K562 (cell line): ENCODE data around the gene PRODH2. TPM values are rescaled to one million over a fixed set of nuclear protein-coding genes. Genes with fewer than 3 reads are reported as not detected.

Experiments
- BCOR ChIP-seq: fragments of 450-650 bp; IDR thresholded peaks from 2 replicates; pipeline ENCODE4 v1.6.1; 2016
- C11orf30 ChIP-seq: fragments of 450-650 bp; IDR thresholded peaks from 2 replicates; pipeline ENCODE4 v1.6.1; 2016; ENCODE audit warnings: low read depth, mild to moderate bottlenecking
- HNRNPL ChIP-seq: fragments of 200-400 bp; formaldehyde crosslinking; IDR thresholded peaks from 2 replicates; pipeline ENCODE4 v1.6.1; 2017; ENCODE audit warnings: low read depth, mild to moderate bottlenecking, low read length
- KAT7 ChIP-seq: sonication (generic); formaldehyde crosslinking; IDR thresholded peaks from 2 replicates; pipeline ENCODE4 v1.8.0; 2022; ENCODE audit warnings: missing genetic modification reagents, mild to moderate bottlenecking, borderline replicate concordance
- LCOR ChIP-seq: sonication (generic); formaldehyde crosslinking; IDR thresholded peaks from 2 replicates; pipeline ENCODE4 v1.8.0; 2022; ENCODE audit warnings: mild to moderate bottlenecking, missing genetic modification reagents
- MAFG ChIP-seq: fragments of 450-650 bp; conservative IDR thresholded peaks from 2 replicates; pipeline ENCODE4 v1.6.1; 2016; ENCODE audit warnings: missing genetic modification characterization, missing compliant biosample characterization
- MITF ChIP-seq: IDR thresholded peaks from 2 replicates; pipeline ENCODE4 v1.6.1; 2014; ENCODE audit warnings: antibody characterized with exemption
- POU5F1 ChIP-seq: fragments of 150-350 bp; IDR thresholded peaks from 2 replicates; pipeline ENCODE4 v1.6.1; 2014; ENCODE audit warnings: borderline replicate concordance, low read length, low read depth, mild to moderate bottlenecking; ENCODE audit not compliant: partially characterized antibody
- PTTG1 ChIP-seq: fragments of 450-650 bp; IDR thresholded peaks from 2 replicates; pipeline ENCODE4 v1.6.1; 2016; ENCODE audit warnings: low read depth, mild to moderate bottlenecking, missing genetic modification characterization, missing compliant biosample characterization
- RBFOX2 ChIP-seq: fragments of 200-400 bp; formaldehyde crosslinking; IDR thresholded peaks from 2 replicates; pipeline ENCODE4 v1.6.1; 2017; ENCODE audit warnings: low read depth, mild to moderate bottlenecking, low read length, moderate library complexity
- RERE ChIP-seq: sonication (generic); formaldehyde crosslinking; IDR thresholded peaks from 2 replicates; pipeline ENCODE4 v1.8.0; 2023; ENCODE audit warnings: missing genetic modification reagents, mild to moderate bottlenecking, borderline replicate concordance
- RNF2 ChIP-seq: sonication (generic); IDR thresholded peaks from 2 replicates; pipeline ENCODE4 v1.6.1; 2016
- SRSF7 ChIP-seq: fragments of 200-400 bp; formaldehyde crosslinking; optimal IDR thresholded peaks from 2 replicates; pipeline ENCODE3; 2017; ENCODE audit warnings: mild to moderate bottlenecking, low read depth, low read length
- ZKSCAN8 ChIP-seq: fragments of 200-800 bp; sonication (Bioruptor generic); IDR thresholded peaks from 2 replicates; pipeline ENCODE4 v1.6.1; 2016; ENCODE audit warnings: missing genetic modification characterization, missing compliant biosample characterization
- ZNF124 ChIP-seq: sonication (generic); formaldehyde crosslinking; IDR thresholded peaks from 2 replicates; pipeline ENCODE4 v1.8.1; 2022; ENCODE audit warnings: missing genetic modification reagents
- polyA plus RNA-seq, 8 experiments: library from polyadenylated mRNA; depleted of rRNA in 4 of 8; stranded (reverse) in 5 of 8; unstranded in 3 of 8; fragments of >200 nt; fragmentation: Nextera tagmentation in 2 of 8; fragmentation: Illumina TruSeq in 1 of 8; extraction: Ambion mirVana in 2 of 8; extraction: Trizol in 1 of 8; gene quantifications; 2 replicates each; pipeline versions ENCODE4 v1.2.1 to v1.2.3, GENCODE V29; 2011 to 2014; ENCODE audit warnings: inconsistent platforms in 1 of 8, missing spikeins in 1 of 8
- total RNA-seq, 7 experiments: library from RNA; depleted of rRNA in 6 of 7; stranded (reverse); fragments of >200 nt in 6 of 7; fragmentation: Illumina TruSeq in 2 of 7; extraction: Trizol in 2 of 7; gene quantifications; 2 replicates each; pipeline versions ENCODE4 v1.2.1 to v1.2.3, GENCODE V29; 2011 to 2021; ENCODE audit warnings: low replicate concordance in 1 of 7
- TF ChIP-seq, protein P1 (sequence below): fragments of 250-450 bp; sonication (Bioruptor Pico); IDR thresholded peaks from 2 replicates; pipeline ENCODE4 v1.8.0; 2021; ENCODE audit warnings: moderate library complexity, mild to moderate bottlenecking, inconsistent platforms

PRODH2 gene
- total and polyA plus RNA-seq, 9 of the 15 experiments (the other 6 are each of a cell fraction or from before 2014, with no cell fraction given), result not detected

DNA sequence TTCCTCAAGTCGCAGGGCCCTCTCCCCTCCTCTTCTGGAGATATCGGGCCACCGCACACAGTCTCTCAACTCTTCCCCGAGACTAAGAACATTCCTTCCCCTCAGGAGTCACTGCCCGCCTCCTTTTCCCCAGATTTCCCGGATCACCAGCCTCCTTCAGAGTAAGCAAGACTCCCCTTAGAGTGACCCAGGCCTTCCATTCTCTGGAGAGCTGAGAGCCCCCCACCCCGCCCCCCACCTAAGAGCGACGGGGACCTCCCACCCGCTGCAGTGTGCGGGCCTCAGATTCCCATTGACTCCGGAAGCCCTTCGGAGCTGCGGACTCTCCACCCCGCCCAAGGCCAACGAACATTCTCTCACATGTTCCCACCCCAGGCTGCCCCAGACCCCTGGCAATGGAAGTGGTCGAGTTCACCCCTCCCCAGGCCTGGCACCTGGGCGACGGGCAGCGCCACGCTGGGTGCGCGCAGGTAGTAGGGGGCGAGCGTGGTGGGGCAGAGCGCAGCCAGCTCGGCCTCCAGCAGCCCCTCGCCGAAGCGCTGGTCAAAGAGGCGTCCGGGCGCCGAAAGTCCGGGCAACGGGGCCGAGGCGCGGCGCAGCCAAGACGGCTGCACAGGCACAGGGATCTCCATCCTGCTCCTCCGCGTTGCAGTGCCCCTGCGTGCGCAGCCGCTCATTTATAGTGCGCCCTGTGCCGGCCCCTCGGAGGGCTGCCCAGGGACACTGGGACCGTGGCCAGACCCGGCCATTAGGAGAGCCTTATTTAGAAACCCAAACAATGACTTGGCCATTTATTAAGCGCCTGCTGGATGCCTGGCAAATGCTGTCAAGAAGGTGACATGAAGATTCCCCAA, 56.0 kb downstream of the PRODH2 start, which contains the start of gene HSPB6 (continued):
- TF ChIP-seq RERE (CRISPR knock-in tag) (no peak), LCOR (no peak), ZNF124 (CRISPR knock-in tag) (no peak), SRSF7 (peak; percentile 21), PTTG1 (tag) (no peak), C11orf30 (no peak), RBFOX2 (peak; percentile 52), RNF2 (no peak), MITF (no peak), MAFG (tag) (no peak), KAT7 (peak; percentile 39; the same call in 1 of the 2 replicates), POU5F1 (no peak), ZKSCAN8 (CRISPR knock-in tag) (peak; percentile 97), BCOR (no peak), HNRNPL (peak; percentile 92)
- TF ChIP-seq, protein P1, sequence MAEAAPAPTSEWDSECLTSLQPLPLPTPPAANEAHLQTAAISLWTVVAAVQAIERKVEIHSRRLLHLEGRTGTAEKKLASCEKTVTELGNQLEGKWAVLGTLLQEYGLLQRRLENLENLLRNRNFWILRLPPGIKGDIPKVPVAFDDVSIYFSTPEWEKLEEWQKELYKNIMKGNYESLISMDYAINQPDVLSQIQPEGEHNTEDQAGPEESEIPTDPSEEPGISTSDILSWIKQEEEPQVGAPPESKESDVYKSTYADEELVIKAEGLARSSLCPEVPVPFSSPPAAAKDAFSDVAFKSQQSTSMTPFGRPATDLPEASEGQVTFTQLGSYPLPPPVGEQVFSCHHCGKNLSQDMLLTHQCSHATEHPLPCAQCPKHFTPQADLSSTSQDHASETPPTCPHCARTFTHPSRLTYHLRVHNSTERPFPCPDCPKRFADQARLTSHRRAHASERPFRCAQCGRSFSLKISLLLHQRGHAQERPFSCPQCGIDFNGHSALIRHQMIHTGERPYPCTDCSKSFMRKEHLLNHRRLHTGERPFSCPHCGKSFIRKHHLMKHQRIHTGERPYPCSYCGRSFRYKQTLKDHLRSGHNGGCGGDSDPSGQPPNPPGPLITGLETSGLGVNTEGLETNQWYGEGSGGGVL (CRISPR knock-in tag), result no peak
